ENCODE measurements around the gene BABAM2.

DNA sequence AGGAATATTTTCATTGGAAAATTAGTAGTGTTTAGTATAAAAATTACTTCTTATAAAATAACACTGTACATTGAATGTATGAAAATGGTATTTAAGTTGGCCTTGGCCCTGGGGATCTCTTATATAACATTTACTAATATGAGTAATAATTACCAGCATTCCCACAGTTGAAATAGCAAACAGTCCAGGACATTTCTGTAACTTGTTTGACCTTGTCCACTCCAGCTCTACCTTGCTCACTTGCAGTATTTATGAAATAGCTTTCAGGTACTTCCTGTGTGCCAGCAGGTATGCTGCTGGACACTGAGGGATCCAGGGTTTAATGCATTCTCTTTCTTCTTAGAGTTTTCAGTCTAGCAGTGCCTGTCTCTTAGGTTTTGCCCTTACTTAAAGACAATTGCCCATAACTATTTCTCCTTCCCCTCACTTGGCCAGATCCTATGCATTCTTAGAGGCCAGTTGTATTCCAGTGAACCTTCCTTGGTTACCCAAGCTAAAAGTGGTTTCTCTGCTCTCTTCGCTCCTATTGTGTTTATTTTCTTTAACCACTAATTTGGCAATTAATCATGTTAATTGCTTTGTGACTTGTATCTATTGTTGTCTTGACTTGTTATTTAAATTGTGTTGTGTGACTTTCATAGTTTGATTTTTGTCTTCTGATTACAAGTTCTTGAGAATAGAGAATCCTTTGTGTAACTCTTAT, 25.9 kb downstream of the BABAM2 start:
- TF ChIP-seq POLR2A (IDR thresholded peaks at IDR 0.05): no peak
- TF ChIP-seq, protein P1, sequence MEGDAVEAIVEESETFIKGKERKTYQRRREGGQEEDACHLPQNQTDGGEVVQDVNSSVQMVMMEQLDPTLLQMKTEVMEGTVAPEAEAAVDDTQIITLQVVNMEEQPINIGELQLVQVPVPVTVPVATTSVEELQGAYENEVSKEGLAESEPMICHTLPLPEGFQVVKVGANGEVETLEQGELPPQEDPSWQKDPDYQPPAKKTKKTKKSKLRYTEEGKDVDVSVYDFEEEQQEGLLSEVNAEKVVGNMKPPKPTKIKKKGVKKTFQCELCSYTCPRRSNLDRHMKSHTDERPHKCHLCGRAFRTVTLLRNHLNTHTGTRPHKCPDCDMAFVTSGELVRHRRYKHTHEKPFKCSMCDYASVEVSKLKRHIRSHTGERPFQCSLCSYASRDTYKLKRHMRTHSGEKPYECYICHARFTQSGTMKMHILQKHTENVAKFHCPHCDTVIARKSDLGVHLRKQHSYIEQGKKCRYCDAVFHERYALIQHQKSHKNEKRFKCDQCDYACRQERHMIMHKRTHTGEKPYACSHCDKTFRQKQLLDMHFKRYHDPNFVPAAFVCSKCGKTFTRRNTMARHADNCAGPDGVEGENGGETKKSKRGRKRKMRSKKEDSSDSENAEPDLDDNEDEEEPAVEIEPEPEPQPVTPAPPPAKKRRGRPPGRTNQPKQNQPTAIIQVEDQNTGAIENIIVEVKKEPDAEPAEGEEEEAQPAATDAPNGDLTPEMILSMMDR (IDR thresholded peaks at IDR 0.05): no peak

All from vagina (tissue), 2 donors.